ENCODE results near the gene UIMC1. TPM values are rescaled to one million over a fixed set of nuclear protein-coding genes. Genes with fewer than 3 reads are reported as not detected.

UIMC1 gene
- total and polyA plus RNA-seq, 2 donors (not counting 1 experiment from before 2014, with no cell fraction given), result 49.2 to 98.1 TPM

DNA sequence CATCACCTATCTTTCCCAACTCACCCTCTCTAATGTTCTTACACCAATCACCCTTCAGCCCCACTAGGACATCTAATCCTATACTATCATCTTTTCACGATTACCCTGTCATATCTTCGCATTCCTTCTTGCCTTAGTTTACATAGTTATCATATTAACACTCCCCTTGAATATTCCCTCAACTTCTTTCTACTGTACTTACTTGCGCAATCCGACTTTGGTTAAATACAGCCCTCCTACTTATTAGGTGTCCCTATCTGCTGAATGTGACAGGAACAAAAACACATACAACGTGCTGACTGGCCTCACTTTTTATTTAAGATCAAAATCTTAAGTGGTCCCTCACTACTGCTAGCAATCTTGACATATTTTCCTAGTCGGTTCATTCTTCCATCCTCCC is 88.0 kb downstream of the UIMC1 start:
- Histone ChIP-seq H3K9me3 (ENCODE audit: control extremely low read depth in 1 of 3, control insufficient read depth in 2 of 3, insufficient read depth in 1 of 3, low read length in 2 of 3) (no peaks in the 10 kb centered on the region), H3K4me1 (ENCODE audit: control insufficient read depth in 2 of 2, insufficient read depth in 2 of 2, low read length in 2 of 2) (no peaks in the 10 kb centered on the region), H3K9ac (ENCODE audit: low read length) (no peak overlapping the region), H2AFZ (ENCODE audit: insufficient read depth, low read depth, low read length, poor library complexity, severe bottlenecking) (no peak overlapping the region), H3K79me2 (ENCODE audit: control insufficient read depth, insufficient read depth, low read length) (peaks cover 12% of the 10 kb centered on the region), H3K36me3 (replicated peaks in 1 of 2; ENCODE audit: control extremely low read depth in 1 of 2, control insufficient read depth in 1 of 2, extremely low read depth in 1 of 2, insufficient read depth in 2 of 2, low read length in 1 of 2) (peaks cover 16 to 48% of the 10 kb centered on the region in 2 experiments), H3K4me3 (ENCODE audit: control extremely low read depth in 1 of 5, extremely low read depth in 1 of 5, insufficient read depth in 1 of 5, low read depth in 2 of 5, low read length in 4 of 5) (no peak overlapping the region), H3K27me3 (replicated peaks in 1 of 4; ENCODE audit: control extremely low read depth in 1 of 4, control insufficient read depth in 3 of 4, insufficient read depth in 4 of 4, low read length in 3 of 4) (no peaks in the 10 kb centered on the region), H3K27ac (ENCODE audit: low read length in 2 of 2) (no peak overlapping the region), H3K4me2 (replicated peaks; ENCODE audit: low read depth, low read length, poor library complexity, severe bottlenecking) (no peak overlapping the region), H4K20me1 (ENCODE audit: control insufficient read depth, insufficient read depth, low read length, poor library complexity, severe bottlenecking) (peaks cover 14% of the 10 kb centered on the region)
- H3K27ac Mint-ChIP-seq, result no peak overlapping the region
- over 99% methylated on average over 6 of the region's 6 CpGs for WGBS (ENCODE audit: insufficient coverage)
- no peaks in the 10 kb centered on the region for H3K4me1 Mint-ChIP-seq
- no peak for TF ChIP-seq EZH2 (IDR thresholded peaks at IDR 0.05; ENCODE audit: borderline replicate concordance, insufficient read depth, low read depth, low read length, poor library complexity, severe bottlenecking)
- TF ChIP-seq, protein P1, sequence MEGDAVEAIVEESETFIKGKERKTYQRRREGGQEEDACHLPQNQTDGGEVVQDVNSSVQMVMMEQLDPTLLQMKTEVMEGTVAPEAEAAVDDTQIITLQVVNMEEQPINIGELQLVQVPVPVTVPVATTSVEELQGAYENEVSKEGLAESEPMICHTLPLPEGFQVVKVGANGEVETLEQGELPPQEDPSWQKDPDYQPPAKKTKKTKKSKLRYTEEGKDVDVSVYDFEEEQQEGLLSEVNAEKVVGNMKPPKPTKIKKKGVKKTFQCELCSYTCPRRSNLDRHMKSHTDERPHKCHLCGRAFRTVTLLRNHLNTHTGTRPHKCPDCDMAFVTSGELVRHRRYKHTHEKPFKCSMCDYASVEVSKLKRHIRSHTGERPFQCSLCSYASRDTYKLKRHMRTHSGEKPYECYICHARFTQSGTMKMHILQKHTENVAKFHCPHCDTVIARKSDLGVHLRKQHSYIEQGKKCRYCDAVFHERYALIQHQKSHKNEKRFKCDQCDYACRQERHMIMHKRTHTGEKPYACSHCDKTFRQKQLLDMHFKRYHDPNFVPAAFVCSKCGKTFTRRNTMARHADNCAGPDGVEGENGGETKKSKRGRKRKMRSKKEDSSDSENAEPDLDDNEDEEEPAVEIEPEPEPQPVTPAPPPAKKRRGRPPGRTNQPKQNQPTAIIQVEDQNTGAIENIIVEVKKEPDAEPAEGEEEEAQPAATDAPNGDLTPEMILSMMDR (IDR thresholded peaks at IDR 0.05), result no peak
- H3K4me3 Mint-ChIP-seq, result no peak overlapping the region
- no peak for DNase-seq
- ATAC-seq (ENCODE audit: low read depth), result no peak
- ChIA-PET CTCF (no interaction called here), POLR2A (no interaction called here)
- H3K9me3 Mint-ChIP-seq (ENCODE audit: insufficient read depth), result no peaks in the 10 kb centered on the region
- H3K27me3 Mint-ChIP-seq, result no peaks in the 10 kb centered on the region
- intact Hi-C loops (cut with micrococcal nuclease), result no loop called here

- intact Hi-C loops (cut with micrococcal nuclease), result no loop called here
- no peaks in the 10 kb centered on the region for H3K4me1 Mint-ChIP-seq
- Histone ChIP-seq H3K36me3 (replicated peaks in 1 of 2; ENCODE audit: control extremely low read depth in 1 of 2, control insufficient read depth in 1 of 2, extremely low read depth in 1 of 2, insufficient read depth in 2 of 2, low read length in 1 of 2) (peaks cover 18 to 42% of the 10 kb centered on the region in 2 experiments), H3K4me2 (replicated peaks; ENCODE audit: low read depth, low read length, poor library complexity, severe bottlenecking) (no peak overlapping the region), H3K9me3 (ENCODE audit: control extremely low read depth in 1 of 3, control insufficient read depth in 2 of 3, insufficient read depth in 1 of 3, low read length in 2 of 3) (no peaks in the 10 kb centered on the region), H3K27me3 (replicated peaks in 1 of 4; ENCODE audit: control extremely low read depth in 1 of 4, control insufficient read depth in 3 of 4, insufficient read depth in 4 of 4, low read length in 3 of 4) (no peaks in the 10 kb centered on the region), H3K27ac (ENCODE audit: low read length in 2 of 2) (no peak overlapping the region), H3K4me1 (ENCODE audit: control insufficient read depth in 2 of 2, insufficient read depth in 2 of 2, low read length in 2 of 2) (no peaks in the 10 kb centered on the region), H4K20me1 (ENCODE audit: control insufficient read depth, insufficient read depth, low read length, poor library complexity, severe bottlenecking) (peaks cover 8% of the 10 kb centered on the region), H3K9ac (ENCODE audit: low read length) (no peak overlapping the region), H3K4me3 (ENCODE audit: control extremely low read depth in 1 of 5, extremely low read depth in 1 of 5, insufficient read depth in 1 of 5, low read depth in 2 of 5, low read length in 4 of 5) (no peak overlapping the region), H3K79me2 (ENCODE audit: control insufficient read depth, insufficient read depth, low read length) (peaks cover 8% of the 10 kb centered on the region), H2AFZ (ENCODE audit: insufficient read depth, low read depth, low read length, poor library complexity, severe bottlenecking) (no peak overlapping the region)
- DNase-seq (no peak), ATAC-seq (ENCODE audit: low read depth) (no peak)
- no peak overlapping the region for H3K4me3 Mint-ChIP-seq
- no peaks in the 10 kb centered on the region for H3K9me3 Mint-ChIP-seq (ENCODE audit: insufficient read depth)
- TF ChIP-seq, protein P1 (IDR thresholded peaks at IDR 0.05), result no peak
- no peak for TF ChIP-seq EZH2 (IDR thresholded peaks at IDR 0.05; ENCODE audit: borderline replicate concordance, insufficient read depth, low read depth, low read length, poor library complexity, severe bottlenecking)
- ChIA-PET POLR2A (no interaction called here), CTCF (interaction anchor here (1.4 kb wide), 1 partner anchor 256 kb away, joined by 4 read pairs; no protein-coding TSS in a partner anchor)
- H3K27ac Mint-ChIP-seq, result no peak overlapping the region
- H3K27me3 Mint-ChIP-seq, result no peaks in the 10 kb centered on the region
Observed at GRCh38 chr5:176916337-176916736, 90.2 kb downstream of the UIMC1 start.

All from B cell (primary cell).